A549 (cell line): ENCODE data around the gene CIAPIN1. TPM values are rescaled to one million over a fixed set of nuclear protein-coding genes. Genes with fewer than 3 reads are reported as not detected.

Experiments
- ATAC-seq, 2 experiments: fragments of 200-7000 bp in 1 of 2; fragments of >200 bp in 1 of 2; cut with Nextera tagmentation in 1 of 2; cut with Tn5 transposase in 1 of 2; 3 replicates each; pipeline versions ENCODE4 v1.8.0 to v1.9.1; 2018 to 2020; ENCODE audit warnings: mild to moderate bottlenecking in 1 of 2, moderate library complexity in 1 of 2
- CTCF ChIA-PET: fragments of 300-600 bp; sonication (Branson Sonifier 250); formaldehyde crosslinking; extraction: SDS; loops from one replicate; lab custom pipeline; 2021; ENCODE audit warnings: antibody characterized with exemption, inconsistent platforms; lab: Yijun Ruan, JAX
- POLR2A ChIA-PET: fragments of 350-600 bp; formaldehyde crosslinking; extraction: SDS; loops from one replicate; lab custom pipeline; 2021; ENCODE audit warnings: antibody characterized with exemption, inconsistent platforms; lab: Yijun Ruan, JAX
- DNase-seq, 2 experiments: peaks; one replicate each; pipeline versions ENCODE4 v3.0.0 to v3.0.0-alpha.2; 2011 to 2016; ENCODE audit warnings: low read depth in 1 of 2, low spot score in 1 of 2
- FAIRE-seq: peaks from 2 replicates; lab custom pipeline; 2011; peaks lifted over from hg19 to GRCh38; lab: Jason Lieb, UNC
- H3K27ac ChIP-seq, 2 experiments: fragments of >200 bp; sonication (Bioruptor Twin); formaldehyde crosslinking; 3 replicates each; pipeline ENCODE4 v1.5.1; 2016 to 2017
- H3K4me1 ChIP-seq: fragments of >200 bp; sonication (Bioruptor Twin); formaldehyde crosslinking; 3 replicates; pipeline ENCODE4 v1.6.1; 2016
- H3K4me2 ChIP-seq: fragments of >200 bp; sonication (Bioruptor Twin); formaldehyde crosslinking; 3 replicates; pipeline ENCODE4 v1.6.1; 2016
- H3K4me3 ChIP-seq: fragments of >200 bp; sonication (Bioruptor Twin); formaldehyde crosslinking; 3 replicates; pipeline ENCODE4 v1.5.1; 2016
- H3K9me3 ChIP-seq: fragments of >200 bp; sonication (Bioruptor Twin); formaldehyde crosslinking; 3 replicates; pipeline ENCODE4 v1.6.1; 2016
- BHLHE40 ChIP-seq: IDR thresholded peaks from 2 replicates; pipeline ENCODE4 v1.6.1; 2012; ENCODE audit warnings: low read depth, low read length, inconsistent platforms
- CEBPB ChIP-seq, 2 experiments: fragments of >200 bp in 1 of 2; sonication (Bioruptor Twin) in 1 of 2; formaldehyde crosslinking in 1 of 2; IDR thresholded peaks; 2 replicates each; pipeline ENCODE4 v1.6.1; 2012 to 2016
- EHMT2 ChIP-seq: fragments of 200-600 bp; sonication (generic); IDR thresholded peaks from 2 replicates; pipeline ENCODE4 v1.6.1; 2016; ENCODE audit warnings: antibody characterized with exemption, low read depth, mild to moderate bottlenecking, moderate library complexity
- EP300 ChIP-seq, 2 experiments: fragments of >200 bp; sonication (Bioruptor Twin); formaldehyde crosslinking; IDR thresholded peaks; 2 replicates in 1 of 2; 3 replicates in 1 of 2; pipeline ENCODE4 v1.6.1; 2016 to 2017
- FOSB ChIP-seq: fragments of 250-450 bp; sonication (Bioruptor Pico); IDR thresholded peaks from 2 replicates; pipeline ENCODE4 v1.5.0; 2020; ENCODE audit warnings: mild to moderate bottlenecking, moderate library complexity
- HMGXB4 ChIP-seq: fragments of 250-450 bp; sonication (Bioruptor Pico); IDR thresholded peaks from 2 replicates; pipeline ENCODE4 v1.5.0; 2021; ENCODE audit warnings: mild to moderate bottlenecking, moderate library complexity, borderline replicate concordance
- HOXB5 ChIP-seq: fragments of 250-450 bp; sonication (Bioruptor Pico); IDR thresholded peaks from 2 replicates; pipeline ENCODE4 v1.5.0; 2020; ENCODE audit warnings: mild to moderate bottlenecking, moderate library complexity
- KDM1A ChIP-seq: fragments of 200-600 bp; sonication (generic); IDR thresholded peaks from 2 replicates; pipeline ENCODE4 v1.6.1; 2016; ENCODE audit warnings: low read depth, mild to moderate bottlenecking
- KDM5A ChIP-seq: fragments of 200-600 bp; sonication (generic); IDR thresholded peaks from 2 replicates; pipeline ENCODE4 v1.6.1; 2016; ENCODE audit warnings: antibody characterized with exemption, mild to moderate bottlenecking
- MAFK ChIP-seq: fragments of 450-650 bp; IDR thresholded peaks from 2 replicates; pipeline ENCODE4 v1.6.1; 2014; ENCODE audit not compliant: partially characterized antibody
- MAX ChIP-seq: IDR thresholded peaks from 2 replicates; pipeline ENCODE4 v1.6.1; 2012
- NR3C1 ChIP-seq: fragments of >200 bp; sonication (Bioruptor Twin); formaldehyde crosslinking; IDR thresholded peaks from 3 replicates; pipeline ENCODE4 v1.6.1; 2017
- PBX3 ChIP-seq: IDR thresholded peaks from 2 replicates; pipeline ENCODE4 v1.6.1; 2012
- RCOR1 ChIP-seq: fragments of 150-350 bp; IDR thresholded peaks from 2 replicates; pipeline ENCODE4 v1.6.1; 2014; ENCODE audit warnings: antibody characterized with exemption, low read length, low read depth
- ZC3H11A ChIP-seq: fragments of 450-650 bp; IDR thresholded peaks from 2 replicates; pipeline ENCODE4 v1.6.1; 2014; ENCODE audit warnings: antibody characterized with exemption, mild to moderate bottlenecking
- ZFP36 ChIP-seq: fragments of 450-650 bp; IDR thresholded peaks from 2 replicates; pipeline ENCODE4 v1.6.1; 2014; ENCODE audit warnings: borderline replicate concordance; ENCODE audit not compliant: partially characterized antibody
- WGBS: methylation state at CpG from one replicate; pipeline ENCODE4 v1.1.6; 2017; ENCODE audit errors: missing lambda C conversion rate; 5-methylcytosine and 5-hydroxymethylcytosine counted together
- polyA plus RNA-seq, 4 experiments: library from polyadenylated mRNA; depleted of rRNA in 3 of 4; stranded (reverse); fragments of >200 nt; fragmentation: RNase III in 1 of 4; extraction: RNeasy Plus Mini Kit Qiagen cat#74134 plus additional on column Dnase treatment in 1 of 4; gene quantifications; 2 replicates in 3 of 4; 3 replicates in 1 of 4; pipeline ENCODE4 v1.2.3, GENCODE V29; 2011 to 2017
- TF ChIP-seq, protein P1 (sequence below): IDR thresholded peaks from 2 replicates; pipeline ENCODE4 v1.6.1; 2012; ENCODE audit warnings: low read depth, borderline replicate concordance
- TF ChIP-seq, protein P2 (sequence below): fragments of 200-600 bp; sonication (generic); IDR thresholded peaks from 2 replicates; pipeline ENCODE4 v1.6.1; 2016; ENCODE audit warnings: antibody characterized with exemption, mild to moderate bottlenecking, moderate library complexity
- TF ChIP-seq, protein P3 (sequence below): fragments of >200 bp; sonication (Bioruptor Twin); formaldehyde crosslinking; IDR thresholded peaks from 3 replicates; pipeline ENCODE4 v1.5.1; 2016

Gene CIAPIN1
- polyA plus RNA-seq, 2 of the 4 experiments (the other 2 are of a cell fraction), result 71.5 to 101 TPM

DNA sequence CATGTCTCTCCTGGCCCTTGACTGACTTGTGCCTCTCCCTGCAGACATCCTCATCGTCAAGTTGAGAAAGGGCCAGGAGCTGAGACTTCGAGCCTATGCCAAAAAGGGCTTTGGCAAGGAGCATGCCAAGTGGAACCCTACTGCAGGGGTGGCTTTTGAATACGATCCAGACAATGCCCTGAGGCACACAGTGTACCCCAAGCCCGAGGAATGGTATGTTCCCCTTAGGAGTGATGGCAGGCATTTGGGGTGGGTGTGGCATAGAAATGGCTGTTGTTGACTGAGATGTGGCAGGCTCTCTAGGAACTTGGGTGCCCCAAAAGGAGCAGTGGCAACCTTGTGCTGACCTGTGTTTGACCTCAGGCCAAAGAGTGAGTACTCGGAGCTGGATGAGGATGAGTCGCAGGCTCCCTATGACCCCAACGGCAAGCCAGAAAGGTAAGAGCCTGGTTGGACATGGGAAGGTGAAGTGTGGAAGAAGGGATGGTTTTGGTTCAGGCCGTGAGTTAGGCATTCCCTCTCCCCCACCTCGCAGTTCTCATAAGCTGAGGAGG, 22.8 kb upstream of the CIAPIN1 start:
- peak in 1 of 2 experiments; percentile 49 for DNase-seq
- peak overlapping the region; percentile 87 for H3K4me2 ChIP-seq
- no peak for FAIRE-seq
- POLR2A ChIA-PET, result interaction anchor here (1.2 to 3.0 kb wide), 2 partner anchors 8 to 23 kb away, joined by 3 to 25 read pairs; partner anchors contain the start of genes CIAPIN1, COQ9 and POLR2C
- peak overlapping the region; percentile 26; the same call in 1 of the 3 replicates for H3K4me3 ChIP-seq
- peak overlapping the region; percentile 96 to 98 for H3K27ac ChIP-seq
- 59% methylated on average over 9 of the region's 9 CpGs for WGBS
- CTCF ChIA-PET, result interaction anchor here (1.4 to 3.1 kb wide), 8 partner anchors 8 to 52 kb away, joined by 3 to 24 read pairs (median 4); partner anchors contain the start of gene POLR2C
- ATAC-seq, result no peak
- 0 out of 2 replicates have a peak, but pooled peaks have one; percentile 18 for TF ChIP-seq MAX
- no peak for TF ChIP-seq MAFK
- no peaks in the 10 kb centered on the region for H3K9me3 ChIP-seq
- peaks cover 93% of the 10 kb centered on the region for H3K4me1 ChIP-seq

DNA sequence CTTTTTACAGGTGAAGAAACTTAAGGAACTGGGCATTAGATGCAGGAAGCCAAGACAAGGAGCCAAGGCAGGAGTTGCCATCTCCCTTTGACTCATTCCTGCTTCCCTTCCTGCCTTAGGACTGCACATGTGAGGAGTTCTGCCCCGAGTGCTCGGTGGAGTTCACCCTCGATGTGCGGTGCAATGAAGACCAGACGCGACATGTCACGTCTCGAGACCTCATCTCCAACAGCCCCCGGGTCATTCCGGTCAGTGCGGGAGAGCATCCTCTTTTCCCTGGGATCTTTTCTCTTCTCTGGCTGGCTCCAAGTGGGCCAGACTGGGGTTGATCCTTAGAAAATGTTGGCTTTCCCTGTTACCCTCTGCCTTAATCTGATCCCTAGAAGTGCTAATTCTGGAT, 21.9 kb upstream of the CIAPIN1 start:
- TF ChIP-seq EHMT2 (no peak), BHLHE40 (no peak), KDM1A (no peak), HOXB5 (CRISPR knock-in tag) (no peak), PBX3 (no peak), CEBPB (IDR thresholded peaks at IDR 0.05) (no peak), KDM5A (no peak)
- TF ChIP-seq, protein P1, sequence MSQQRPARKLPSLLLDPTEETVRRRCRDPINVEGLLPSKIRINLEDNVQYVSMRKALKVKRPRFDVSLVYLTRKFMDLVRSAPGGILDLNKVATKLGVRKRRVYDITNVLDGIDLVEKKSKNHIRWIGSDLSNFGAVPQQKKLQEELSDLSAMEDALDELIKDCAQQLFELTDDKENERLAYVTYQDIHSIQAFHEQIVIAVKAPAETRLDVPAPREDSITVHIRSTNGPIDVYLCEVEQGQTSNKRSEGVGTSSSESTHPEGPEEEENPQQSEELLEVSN, result no peak
- TF ChIP-seq, protein P2, sequence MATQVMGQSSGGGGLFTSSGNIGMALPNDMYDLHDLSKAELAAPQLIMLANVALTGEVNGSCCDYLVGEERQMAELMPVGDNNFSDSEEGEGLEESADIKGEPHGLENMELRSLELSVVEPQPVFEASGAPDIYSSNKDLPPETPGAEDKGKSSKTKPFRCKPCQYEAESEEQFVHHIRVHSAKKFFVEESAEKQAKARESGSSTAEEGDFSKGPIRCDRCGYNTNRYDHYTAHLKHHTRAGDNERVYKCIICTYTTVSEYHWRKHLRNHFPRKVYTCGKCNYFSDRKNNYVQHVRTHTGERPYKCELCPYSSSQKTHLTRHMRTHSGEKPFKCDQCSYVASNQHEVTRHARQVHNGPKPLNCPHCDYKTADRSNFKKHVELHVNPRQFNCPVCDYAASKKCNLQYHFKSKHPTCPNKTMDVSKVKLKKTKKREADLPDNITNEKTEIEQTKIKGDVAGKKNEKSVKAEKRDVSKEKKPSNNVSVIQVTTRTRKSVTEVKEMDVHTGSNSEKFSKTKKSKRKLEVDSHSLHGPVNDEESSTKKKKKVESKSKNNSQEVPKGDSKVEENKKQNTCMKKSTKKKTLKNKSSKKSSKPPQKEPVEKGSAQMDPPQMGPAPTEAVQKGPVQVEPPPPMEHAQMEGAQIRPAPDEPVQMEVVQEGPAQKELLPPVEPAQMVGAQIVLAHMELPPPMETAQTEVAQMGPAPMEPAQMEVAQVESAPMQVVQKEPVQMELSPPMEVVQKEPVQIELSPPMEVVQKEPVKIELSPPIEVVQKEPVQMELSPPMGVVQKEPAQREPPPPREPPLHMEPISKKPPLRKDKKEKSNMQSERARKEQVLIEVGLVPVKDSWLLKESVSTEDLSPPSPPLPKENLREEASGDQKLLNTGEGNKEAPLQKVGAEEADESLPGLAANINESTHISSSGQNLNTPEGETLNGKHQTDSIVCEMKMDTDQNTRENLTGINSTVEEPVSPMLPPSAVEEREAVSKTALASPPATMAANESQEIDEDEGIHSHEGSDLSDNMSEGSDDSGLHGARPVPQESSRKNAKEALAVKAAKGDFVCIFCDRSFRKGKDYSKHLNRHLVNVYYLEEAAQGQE, result no peak
- 90% methylated on average over 11 of the region's 11 CpGs for WGBS
- Histone ChIP-seq H3K4me1 (peaks cover 93% of the 10 kb centered on the region), H3K27ac (peak overlapping the region; percentile 96 to 98), H3K4me3 (no peak overlapping the region), H3K4me2 (peak overlapping the region; percentile 87), H3K9me3 (no peaks in the 10 kb centered on the region)
- ChIA-PET CTCF (interaction anchor here (1.6 to 2.4 kb wide), 2 partner anchors 9 to 50 kb away, joined by 3 to 10 read pairs; no protein-coding TSS in a partner anchor), POLR2A (interaction anchor here (1.2 kb wide), 1 partner anchor 22 kb away, joined by 3 read pairs; the partner anchor contains the start of genes CIAPIN1 and COQ9)
- ATAC-seq (no peak), FAIRE-seq (no peak), DNase-seq (no peak)

GRCh38 chr16:57468346-57468745, 21.2 kb upstream of the CIAPIN1 start:
- POLR2A ChIA-PET, result no interaction called here

More at GRCh38 chr16:57468346-57468745, 21.2 kb upstream of the CIAPIN1 start:
- TF ChIP-seq CEBPB (IDR thresholded peaks at IDR 0.05), result no peak
- TF ChIP-seq RCOR1, result no peak
- TF ChIP-seq FOSB (CRISPR knock-in tag), result no peak
- TF ChIP-seq BHLHE40, result no peak
- TF ChIP-seq HMGXB4 (CRISPR knock-in tag), result no peak
- TF ChIP-seq HOXB5 (CRISPR knock-in tag), result no peak
- TF ChIP-seq KDM1A, result no peak
- TF ChIP-seq EP300 (IDR thresholded peaks at IDR 0.05), result no peak
- no peak for TF ChIP-seq ZFP36
- no peak for TF ChIP-seq NR3C1
- TF ChIP-seq, protein P3, sequence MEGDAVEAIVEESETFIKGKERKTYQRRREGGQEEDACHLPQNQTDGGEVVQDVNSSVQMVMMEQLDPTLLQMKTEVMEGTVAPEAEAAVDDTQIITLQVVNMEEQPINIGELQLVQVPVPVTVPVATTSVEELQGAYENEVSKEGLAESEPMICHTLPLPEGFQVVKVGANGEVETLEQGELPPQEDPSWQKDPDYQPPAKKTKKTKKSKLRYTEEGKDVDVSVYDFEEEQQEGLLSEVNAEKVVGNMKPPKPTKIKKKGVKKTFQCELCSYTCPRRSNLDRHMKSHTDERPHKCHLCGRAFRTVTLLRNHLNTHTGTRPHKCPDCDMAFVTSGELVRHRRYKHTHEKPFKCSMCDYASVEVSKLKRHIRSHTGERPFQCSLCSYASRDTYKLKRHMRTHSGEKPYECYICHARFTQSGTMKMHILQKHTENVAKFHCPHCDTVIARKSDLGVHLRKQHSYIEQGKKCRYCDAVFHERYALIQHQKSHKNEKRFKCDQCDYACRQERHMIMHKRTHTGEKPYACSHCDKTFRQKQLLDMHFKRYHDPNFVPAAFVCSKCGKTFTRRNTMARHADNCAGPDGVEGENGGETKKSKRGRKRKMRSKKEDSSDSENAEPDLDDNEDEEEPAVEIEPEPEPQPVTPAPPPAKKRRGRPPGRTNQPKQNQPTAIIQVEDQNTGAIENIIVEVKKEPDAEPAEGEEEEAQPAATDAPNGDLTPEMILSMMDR, result no peak
- TF ChIP-seq ZC3H11A, result no peak
- TF ChIP-seq, all 56 proteins: peak for 0
- no peak for DNase-seq
- no peak for FAIRE-seq
- 74% methylated on average over 2 of the region's 2 CpGs for WGBS
- peak overlapping the region; percentile 96 to 98 for H3K27ac ChIP-seq
- H3K4me3 ChIP-seq, result no peak overlapping the region
- H3K9me3 ChIP-seq, result no peaks in the 10 kb centered on the region
- CTCF ChIA-PET, result interaction anchor here (0.7 to 1.6 kb wide), 3 partner anchors 8 to 21 kb away, joined by 3 to 4 read pairs (median 3); partner anchors contain the start of genes CIAPIN1 and COQ9
- no peak for ATAC-seq
- peaks cover 93% of the 10 kb centered on the region for H3K4me1 ChIP-seq
- no peak overlapping the region for H3K4me2 ChIP-seq
